ENCODE measurements around the gene HOXB4.
A peak's percentile ranks its signal among the peaks of the same experiment; 100 is the strongest.

Gene HOXB4

GRCh38 chr17:48624544-48625494 is 46.7 kb upstream of the HOXB4 start:
- TF ChIP-seq CTCF (IDR thresholded peaks at IDR 0.05; ENCODE audit: insufficient read depth, low read length, poor library complexity, severe bottlenecking) = no peak
- DNase-seq (ENCODE audit: extremely low read depth, insufficient read length) = no peak
- Histone ChIP-seq H3K4me3 (replicated peaks; ENCODE audit: low read depth, low read length) (peak overlapping the region; percentile 48), H3K27me3 (replicated peaks; ENCODE audit: control insufficient read depth, insufficient read depth, low read length) (peaks cover 6% of the 10 kb centered on the region), H3K36me3 (ENCODE audit: control insufficient read depth, insufficient read depth, low read length) (no peaks in the 10 kb centered on the region)

GRCh38 chr17:48624118-48624517 is 46.0 kb upstream of the HOXB4 start:
- Histone ChIP-seq H3K27me3 (replicated peaks; ENCODE audit: control insufficient read depth, insufficient read depth, low read length) (peaks cover 6% of the 10 kb centered on the region), H3K36me3 (ENCODE audit: control insufficient read depth, insufficient read depth, low read length) (no peaks in the 10 kb centered on the region), H3K4me3 (replicated peaks; ENCODE audit: low read depth, low read length) (no peak overlapping the region)
- TF ChIP-seq CTCF (IDR thresholded peaks at IDR 0.05; ENCODE audit: insufficient read depth, low read length, poor library complexity, severe bottlenecking) = no peak
- DNase-seq (ENCODE audit: extremely low read depth, insufficient read length) = no peak

GRCh38 chr17:48623583-48623982 is 45.4 kb upstream of the HOXB4 start:
- no peaks in the 10 kb centered on the region for H3K36me3 ChIP-seq (ENCODE audit: control insufficient read depth, insufficient read depth, low read length)
- no peak for DNase-seq (ENCODE audit: extremely low read depth, insufficient read length)
- no peak for TF ChIP-seq CTCF (IDR thresholded peaks at IDR 0.05; ENCODE audit: insufficient read depth, low read length, poor library complexity, severe bottlenecking)
- H3K4me3 ChIP-seq (replicated peaks; ENCODE audit: low read depth, low read length) = no peak overlapping the region
- H3K27me3 ChIP-seq (replicated peaks; ENCODE audit: control insufficient read depth, insufficient read depth, low read length) = peaks cover 4% of the 10 kb centered on the region

- H3K4me3 ChIP-seq (replicated peaks; ENCODE audit: low read depth, low read length) = no peak overlapping the region
- no peak for DNase-seq (ENCODE audit: extremely low read depth, insufficient read length)
- H3K27me3 ChIP-seq (replicated peaks; ENCODE audit: control insufficient read depth, insufficient read depth, low read length) = peaks cover 6% of the 10 kb centered on the region
- no peak for TF ChIP-seq CTCF (IDR thresholded peaks at IDR 0.05; ENCODE audit: insufficient read depth, low read length, poor library complexity, severe bottlenecking)
- no peaks in the 10 kb centered on the region for H3K36me3 ChIP-seq (ENCODE audit: control insufficient read depth, insufficient read depth, low read length)
These were observed 44.7 kb upstream of the HOXB4 start for GRCh38 chr17:48622857-48623256.

GRCh38 chr17:48621410-48622392 is 43.6 kb upstream of the HOXB4 start:
- Histone ChIP-seq H3K27me3 (replicated peaks; ENCODE audit: control insufficient read depth, insufficient read depth, low read length) (peaks cover 9% of the 10 kb centered on the region), H3K4me3 (replicated peaks; ENCODE audit: low read depth, low read length) (no peak overlapping the region), H3K36me3 (ENCODE audit: control insufficient read depth, insufficient read depth, low read length) (no peaks in the 10 kb centered on the region)
- DNase-seq (ENCODE audit: extremely low read depth, insufficient read length) = no peak
- no peak for TF ChIP-seq CTCF (IDR thresholded peaks at IDR 0.05; ENCODE audit: insufficient read depth, low read length, poor library complexity, severe bottlenecking)
